ENCODE results near the gene TFDP2. TPM values are rescaled to one million over a fixed set of nuclear protein-coding genes. Genes with fewer than 3 reads are reported as not detected.

TFDP2 gene
- total and polyA plus RNA-seq, 2 of the 8 experiments (the other 6 are each of a cell fraction or from before 2014, with no cell fraction given) = 41.1 to 119 TPM

DNA sequence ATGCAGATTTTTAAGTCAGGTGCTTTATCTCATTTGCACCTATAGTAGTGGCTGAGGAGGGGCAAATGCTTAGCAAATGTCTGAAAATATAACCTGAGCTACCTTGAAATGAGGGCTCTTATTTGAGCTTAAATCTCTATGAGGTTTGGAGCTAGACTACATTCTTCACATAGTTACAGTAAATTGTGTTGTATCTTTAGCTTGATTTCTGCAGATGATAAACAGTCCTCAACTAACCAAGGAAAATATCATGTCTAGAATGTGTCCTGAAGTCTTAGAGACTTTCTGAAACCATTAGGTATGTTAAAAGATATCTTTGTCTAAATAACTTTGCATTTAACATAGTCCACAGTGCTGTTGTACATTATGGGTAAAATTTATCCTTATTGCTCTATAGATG lies 145.3 kb downstream of the TFDP2 start (continued):
- TF ChIP-seq SUZ12 (IDR thresholded peaks at IDR 0.05; ENCODE audit: low read length) (no peak), KDM4A (IDR thresholded peaks at IDR 0.05; ENCODE audit: low read depth, low read length, severe bottlenecking) (no peak), RBBP5 (IDR thresholded peaks at IDR 0.05; ENCODE audit: borderline replicate concordance, low read depth, low read length) (no peak), NANOG (IDR thresholded peaks at IDR 0.05; ENCODE audit: insufficient read depth, low read depth, low read length, poor library complexity, severe bottlenecking) (no peak), TAF1 (IDR thresholded peaks at IDR 0.05; ENCODE audit: low read depth, low read length) (no peak), GABPA (IDR thresholded peaks at IDR 0.05; ENCODE audit: borderline replicate concordance, insufficient read depth, low read length) (no peak), ASH2L (IDR thresholded peaks at IDR 0.05; ENCODE audit: low read length) (no peak)
- TF ChIP-seq, protein P1, sequence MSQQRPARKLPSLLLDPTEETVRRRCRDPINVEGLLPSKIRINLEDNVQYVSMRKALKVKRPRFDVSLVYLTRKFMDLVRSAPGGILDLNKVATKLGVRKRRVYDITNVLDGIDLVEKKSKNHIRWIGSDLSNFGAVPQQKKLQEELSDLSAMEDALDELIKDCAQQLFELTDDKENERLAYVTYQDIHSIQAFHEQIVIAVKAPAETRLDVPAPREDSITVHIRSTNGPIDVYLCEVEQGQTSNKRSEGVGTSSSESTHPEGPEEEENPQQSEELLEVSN (IDR thresholded peaks at IDR 0.05) = no peak

Data from H1 (cell line).